PC-3 (cell line): ENCODE measurements around the gene DMD. TPM values are rescaled to one million over a fixed set of nuclear protein-coding genes. Genes with fewer than 3 reads are reported as not detected.

Source experiments
- ATAC-seq: fragments of 200-7000 bp; cut with Tn5 transposase; 2 replicates; pipeline ENCODE4 v1.9.1; 2020; ENCODE audit warnings: mild to moderate bottlenecking, moderate library complexity
- BruUV-seq: library from RNA; stranded (reverse); fragments of 400-500 nt; replicated peaks from 2 replicates; lab custom pipeline; 2021; lab: Mats Ljungman, UMichigan
- CTCF ChIA-PET: fragments of 300-600 bp; sonication (Branson Sonifier 250); formaldehyde crosslinking; loops from one replicate; lab custom pipeline; 2022; ENCODE audit warnings: antibody characterized with exemption; lab: Charles Lee
- POLR2A ChIA-PET: fragments of 300-600 bp; sonication (Branson Sonifier 250); formaldehyde crosslinking; loops from one replicate; lab custom pipeline; 2022; ENCODE audit warnings: antibody characterized with exemption; ENCODE audit not compliant: unreplicated experiment; lab: Charles Lee
- DNase-seq: peaks from one replicate; pipeline ENCODE4 v3.0.0-alpha.2; 2015
- H2AFZ ChIP-seq: fragments of 300-600 bp; sonication (generic); 2 replicates; pipeline ENCODE4 v1.6.0; 2016; ENCODE audit warnings: antibody characterized with exemption, low read length
- H3F3A ChIP-seq: fragments of 300-600 bp; sonication (generic); one replicate; pipeline ENCODE4 v1.6.0; 2017; ENCODE audit warnings: antibody characterized with exemption, low read length, control low read depth, mild to moderate bottlenecking; ENCODE audit not compliant: unreplicated experiment
- H3K27ac ChIP-seq: fragments of 300-600 bp; sonication (generic); 2 replicates; pipeline ENCODE4 v1.5.1; 2016; ENCODE audit warnings: mild to moderate bottlenecking, low read length
- H3K27me3 ChIP-seq: fragments of 300-600 bp; sonication (generic); 2 replicates; pipeline ENCODE4 v1.6.1; 2016; ENCODE audit warnings: low read length, mixed read lengths
- H3K36me3 ChIP-seq: fragments of 300-600 bp; sonication (generic); 2 replicates; pipeline ENCODE4 v1.6.1; 2016; ENCODE audit warnings: low read depth, mixed run types, low read length, mixed read lengths
- H3K4me1 ChIP-seq: fragments of 300-600 bp; sonication (generic); 2 replicates; pipeline ENCODE4 v1.5.1; 2016; ENCODE audit warnings: low read length; ENCODE audit not compliant: insufficient read depth
- H3K4me2 ChIP-seq: fragments of 300-600 bp; sonication (generic); 2 replicates; pipeline ENCODE4 v1.6.0; 2016; ENCODE audit warnings: low read length
- H3K4me3 ChIP-seq: fragments of 300-600 bp; sonication (generic); 2 replicates; pipeline ENCODE4 v1.5.1; 2016; ENCODE audit warnings: mild to moderate bottlenecking, low read length, mixed read lengths
- H3K79me2 ChIP-seq: fragments of 300-600 bp; sonication (generic); 2 replicates; pipeline ENCODE4 v1.6.1; 2017; ENCODE audit warnings: low read length, mixed read lengths
- H3K9ac ChIP-seq: fragments of 300-600 bp; sonication (generic); 2 replicates; pipeline ENCODE4 v1.6.0; 2016; ENCODE audit warnings: mild to moderate bottlenecking, low read length
- H3K9me2 ChIP-seq: fragments of 300-600 bp; sonication (generic); replicated peaks from 2 replicates; pipeline ENCODE4 v1.6.1; 2016; ENCODE audit warnings: mixed run types, low read length, mixed read lengths
- H3K9me3 ChIP-seq: fragments of 300-600 bp; sonication (generic); 2 replicates; pipeline ENCODE4 v1.6.1; 2016; ENCODE audit warnings: low read length, mixed read lengths
- H4K20me1 ChIP-seq: fragments of 300-600 bp; sonication (generic); 2 replicates; pipeline ENCODE4 v1.6.1; 2016; ENCODE audit warnings: low read length, mixed read lengths
- EZH2 ChIP-seq: fragments of 300-600 bp; sonication (generic); IDR thresholded peaks from one replicate; pipeline ENCODE4 v1.6.1; 2017; ENCODE audit warnings: antibody characterized with exemption, mild to moderate bottlenecking, low read length; ENCODE audit not compliant: unreplicated experiment
- EZH2phosphoT487 ChIP-seq: fragments of 300-600 bp; sonication (generic); IDR thresholded peaks from 2 replicates; pipeline ENCODE4 v1.6.1; 2018; ENCODE audit warnings: mild to moderate bottlenecking, antibody characterized with exemption, low read length, borderline replicate concordance
- intact Hi-C: fragments of 100-400 bp; cut with micrococcal nuclease; formaldehyde crosslinking; loops from 2 replicates; pipeline ENCODE4 v1.9.0; 2023
- total RNA-seq: library from RNA; depleted of rRNA; stranded (reverse); fragments of >200 nt; gene quantifications from 2 replicates; pipeline ENCODE4 v1.2.3, GENCODE V29; 2014
- TF ChIP-seq, protein P1 (sequence below): fragments of 300-600 bp; sonication (generic); conservative IDR thresholded peaks from 2 replicates; pipeline ENCODE4 v1.5.1; 2017; ENCODE audit warnings: antibody characterized with exemption, low read depth, mild to moderate bottlenecking, low read length

Gene DMD
- total RNA-seq, 1 experiment from 2014 or later, result not detected

DNA sequence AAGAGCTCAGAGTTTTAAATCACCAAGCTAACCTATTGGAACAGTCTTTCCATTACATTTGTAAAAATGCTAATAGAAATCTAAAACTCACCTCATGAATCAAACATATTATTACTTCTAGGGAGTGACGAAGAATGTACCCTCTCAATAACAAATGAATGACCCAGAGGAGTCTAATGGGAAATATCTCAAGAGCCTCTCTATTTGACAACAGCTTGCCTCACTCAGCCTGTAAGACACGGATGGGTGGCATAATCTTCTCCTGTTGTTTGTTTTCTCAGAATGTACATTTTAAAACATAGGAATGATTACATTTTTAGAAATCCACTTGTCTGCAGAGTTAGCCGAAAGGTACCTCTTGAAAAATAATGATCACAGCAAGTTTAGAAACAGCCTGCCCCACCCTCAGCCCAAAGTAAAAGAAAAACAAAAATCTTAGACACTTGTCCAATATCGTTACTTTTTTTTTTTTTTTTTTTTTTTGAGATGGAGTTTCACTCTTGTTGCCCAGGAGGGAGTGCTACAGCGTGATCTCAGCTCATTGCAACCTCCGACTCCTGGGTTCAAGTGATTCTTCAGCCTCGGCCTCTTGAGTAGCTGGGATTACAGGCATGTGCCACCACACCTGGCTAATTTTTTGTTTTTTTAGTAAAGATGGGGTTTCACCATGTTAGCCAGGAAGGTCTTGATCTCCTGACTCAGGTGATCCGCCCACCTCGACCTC, 1955.9 kb downstream of the DMD start:
- Histone ChIP-seq H3K9me2 (no peaks in the 10 kb centered on the region), H3K27me3 (0 out of 2 replicates have a peak, but pooled peaks cover 2% of the 10 kb centered on the region), H3K4me2 (no peak overlapping the region), H4K20me1 (no peaks in the 10 kb centered on the region), H2AFZ (no peak overlapping the region), H3K36me3 (no peaks in the 10 kb centered on the region), H3K4me1 (no peaks in the 10 kb centered on the region), H3K79me2 (no peaks in the 10 kb centered on the region), H3K9me3 (no peaks in the 10 kb centered on the region), H3K9ac (no peak overlapping the region), H3K27ac (no peak overlapping the region), H3F3A (no peaks in the 10 kb centered on the region), H3K4me3 (no peak overlapping the region)
- ATAC-seq (no peak), DNase-seq (no peak)
- TF ChIP-seq EZH2phosphoT487 (no peak), EZH2 (no peak)
- TF ChIP-seq, protein P1, sequence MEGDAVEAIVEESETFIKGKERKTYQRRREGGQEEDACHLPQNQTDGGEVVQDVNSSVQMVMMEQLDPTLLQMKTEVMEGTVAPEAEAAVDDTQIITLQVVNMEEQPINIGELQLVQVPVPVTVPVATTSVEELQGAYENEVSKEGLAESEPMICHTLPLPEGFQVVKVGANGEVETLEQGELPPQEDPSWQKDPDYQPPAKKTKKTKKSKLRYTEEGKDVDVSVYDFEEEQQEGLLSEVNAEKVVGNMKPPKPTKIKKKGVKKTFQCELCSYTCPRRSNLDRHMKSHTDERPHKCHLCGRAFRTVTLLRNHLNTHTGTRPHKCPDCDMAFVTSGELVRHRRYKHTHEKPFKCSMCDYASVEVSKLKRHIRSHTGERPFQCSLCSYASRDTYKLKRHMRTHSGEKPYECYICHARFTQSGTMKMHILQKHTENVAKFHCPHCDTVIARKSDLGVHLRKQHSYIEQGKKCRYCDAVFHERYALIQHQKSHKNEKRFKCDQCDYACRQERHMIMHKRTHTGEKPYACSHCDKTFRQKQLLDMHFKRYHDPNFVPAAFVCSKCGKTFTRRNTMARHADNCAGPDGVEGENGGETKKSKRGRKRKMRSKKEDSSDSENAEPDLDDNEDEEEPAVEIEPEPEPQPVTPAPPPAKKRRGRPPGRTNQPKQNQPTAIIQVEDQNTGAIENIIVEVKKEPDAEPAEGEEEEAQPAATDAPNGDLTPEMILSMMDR, result no peak
- intact Hi-C loops, result no loop called here
- no TSS peak for BruUV-seq
- CTCF ChIA-PET, result no interaction called here
- POLR2A ChIA-PET, result no interaction called here

DNA sequence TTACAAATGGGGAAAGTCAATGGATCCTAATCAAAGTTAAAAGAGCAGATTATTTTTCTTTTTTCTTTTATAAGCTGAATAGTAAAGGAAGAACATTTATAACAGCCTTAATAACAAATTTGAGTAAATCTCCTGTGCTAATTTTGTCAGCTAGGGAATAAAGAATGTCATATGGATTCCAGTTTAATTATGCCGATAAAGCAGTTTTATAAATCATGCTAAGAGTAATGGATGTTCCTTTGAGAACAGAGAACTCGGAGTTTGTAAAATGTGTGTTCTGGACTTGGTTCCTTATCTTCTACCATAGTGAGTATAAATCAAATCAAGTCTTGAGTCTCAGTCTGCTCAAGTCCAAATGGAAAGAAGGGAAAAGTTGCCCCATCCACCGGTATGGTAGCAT, 1959.2 kb downstream of the DMD start:
- H2AFZ ChIP-seq, result no peak overlapping the region
- 0 out of 2 replicates have a peak, but pooled peaks cover 2% of the 10 kb centered on the region for H3K27me3 ChIP-seq
- H3K27ac ChIP-seq, result no peak overlapping the region
- H3F3A ChIP-seq, result no peaks in the 10 kb centered on the region
- ChIA-PET POLR2A (no interaction called here), CTCF (no interaction called here)
- H3K9me2 ChIP-seq, result no peaks in the 10 kb centered on the region
- intact Hi-C loops, result no loop called here
- ATAC-seq, result no peak
- H4K20me1 ChIP-seq, result no peaks in the 10 kb centered on the region
- H3K4me1 ChIP-seq, result no peaks in the 10 kb centered on the region
- H3K4me3 ChIP-seq, result no peak overlapping the region
- no TSS peak for BruUV-seq
- no peaks in the 10 kb centered on the region for H3K36me3 ChIP-seq
- TF ChIP-seq EZH2phosphoT487 (no peak), EZH2 (no peak)
- TF ChIP-seq, protein P1, result no peak
- no peaks in the 10 kb centered on the region for H3K9me3 ChIP-seq
- no peak for DNase-seq
- H3K79me2 ChIP-seq, result no peaks in the 10 kb centered on the region
- no peak overlapping the region for H3K9ac ChIP-seq
- H3K4me2 ChIP-seq, result no peak overlapping the region

DNA sequence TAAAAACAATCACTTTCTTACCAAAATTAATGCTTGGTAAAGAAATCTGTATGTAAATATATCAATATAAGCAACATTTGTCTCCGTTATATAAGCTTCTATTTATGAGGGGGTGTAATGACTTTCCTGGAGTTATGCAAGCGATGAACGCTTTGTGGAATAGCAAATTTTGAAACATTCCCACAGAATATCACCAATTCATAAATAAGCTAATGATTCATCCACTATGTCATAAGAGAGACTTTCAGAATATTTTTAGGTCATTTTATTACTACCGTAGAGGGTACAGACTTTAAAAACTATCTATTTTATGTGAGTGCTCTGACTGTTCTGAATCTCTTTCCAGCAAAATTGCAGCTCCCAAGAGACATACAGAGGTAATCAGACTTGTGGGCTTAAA, 1960.0 kb downstream of the DMD start:
- Histone ChIP-seq H3K9ac (no peak overlapping the region), H3K27me3 (0 out of 2 replicates have a peak, but pooled peaks cover 2% of the 10 kb centered on the region), H3K27ac (no peak overlapping the region), H3K4me3 (no peak overlapping the region), H3K79me2 (no peaks in the 10 kb centered on the region), H3F3A (no peaks in the 10 kb centered on the region), H3K4me2 (no peak overlapping the region), H3K9me2 (no peaks in the 10 kb centered on the region), H3K9me3 (no peaks in the 10 kb centered on the region), H3K36me3 (no peaks in the 10 kb centered on the region), H4K20me1 (no peaks in the 10 kb centered on the region), H3K4me1 (no peaks in the 10 kb centered on the region), H2AFZ (no peak overlapping the region)
- no TSS peak for BruUV-seq
- CTCF ChIA-PET, result no interaction called here
- no peak for TF ChIP-seq EZH2
- no peak for TF ChIP-seq EZH2phosphoT487
- TF ChIP-seq, protein P1, result no peak
- POLR2A ChIA-PET, result no interaction called here
- intact Hi-C loops, result no loop called here
- no peak for DNase-seq
- no peak for ATAC-seq
